Adrenal gland (tissue), 12 donors: ENCODE measurements around the gene TCF4. TPM values are rescaled to one million over a fixed set of nuclear protein-coding genes. Genes with fewer than 3 reads are reported as not detected.

Experiments
- DNase-seq, 7 donors: peaks; one replicate each; pipeline ENCODE4 v3.0.0-alpha.2; 2019 to 2020
- H3K27ac ChIP-seq, 5 donors: fragments of 200-600 bp; sonication (generic) in 4 of 5; 1 replicate in 3 of 5; 2 replicates in 2 of 5; pipeline versions ENCODE4 v1.5.1 to v1.8.0; 2016 to 2020; ENCODE audit warnings: mild to moderate bottlenecking in 1 of 5
- H3K27me3 ChIP-seq: fragments of 200-600 bp; 2 replicates; pipeline ENCODE4 v1.8.0; 2021
- H3K36me3 ChIP-seq, 2 donors: fragments of 200-600 bp; replicated peaks in 1 of 2; 1 replicate in 1 of 2; 2 replicates in 1 of 2; pipeline versions ENCODE4 v1.5.1 to v1.8.0; 2018 to 2022
- H3K4me1 ChIP-seq, 2 donors: fragments of 200-600 bp; replicated peaks in 1 of 2; 1 replicate in 1 of 2; 2 replicates in 1 of 2; pipeline versions ENCODE4 v1.5.1 to v1.8.0; 2018 to 2021
- H3K4me3 ChIP-seq, 4 donors: fragments of 200-600 bp; sonication (generic) in 3 of 4; one replicate each; pipeline ENCODE4 v1.5.1; 2016 to 2018
- H3K9me3 ChIP-seq, 3 donors: fragments of 200-600 bp; sonication (generic) in 1 of 3; replicated peaks in 1 of 3; 1 replicate in 2 of 3; 2 replicates in 1 of 3; pipeline versions ENCODE4 v1.5.1 to v1.8.0; 2016 to 2021
- POLR2A ChIP-seq, 2 donors: fragments of 450-650 bp; IDR thresholded peaks; one replicate each; pipeline ENCODE4 v1.6.1; 2017; ENCODE audit warnings: antibody characterized with exemption in 2 of 2, mild to moderate bottlenecking in 2 of 2, moderate library complexity in 1 of 2
- WGBS, 4 donors: extraction: QIAGEN DNeasy Blood & Tissue Kit in 2 of 4; methylation state at CpG; one replicate each; pipeline versions ENCODE4 v1.1.5 to v1.1.7; 2013 to 2017; 5-methylcytosine and 5-hydroxymethylcytosine counted together
- intact Hi-C, 2 donors: fragments of 100-400 bp; cut with DNase I; formaldehyde crosslinking; loops; one replicate each; pipeline versions ENCODE4 v1.14.1 to v1.15.0; 2022 to 2023
- polyA plus RNA-seq, 3 donors: library from polyadenylated mRNA; stranded (reverse); fragments of 200-250 nt in 2 of 3; fragments of 350-450 nt in 1 of 3; fragmentation: Illumina TruSeq in 1 of 3; extraction: RNeasy Lipid Tissue Mini Kit (QIAGEN cat#74804) in 1 of 3; gene quantifications; one replicate each; pipeline ENCODE4 v1.2.3, GENCODE V29; 2013 to 2014
- total RNA-seq, 9 donors: library from RNA; depleted of rRNA in 4 of 9; stranded (reverse); fragments of >200 nt in 4 of 9; fragments of 120-200 nt in 1 of 9; fragmentation: NEBNext Ultra II Directional in 1 of 9; extraction: Animal tissue kit (Norgen Biotek cat#: 25700) in 1 of 9; gene quantifications; one replicate each; pipeline versions ENCODE4 v1.1.0 to v1.2.4, GENCODE V29; 2013 to 2023
- TF ChIP-seq, protein P1 (sequence below), 6 experiments: fragments of 450-650 bp in 4 of 6; fragments of 200-600 bp in 2 of 6; sonication (generic) in 1 of 6; IDR thresholded peaks; 1 replicate in 5 of 6; 2 replicates in 1 of 6; pipeline versions ENCODE4 v1.5.1 to v1.8.0; 2016 to 2021; ENCODE audit warnings: antibody characterized with exemption in 6 of 6, mild to moderate bottlenecking in 2 of 6, moderate library complexity in 1 of 6
- donor health status: healthy with polysubstance abuse.
- donor health status: Bipolar disorder and iron deficiency.
- donor health status: DM: yes; HTN: yes; CAD: no.
- donor health status: DM: no; HTN: no; CAD: no.
- donor health status: DM: no; HTN: no; CAD: no.
- donor health status: DM: yes; HTN: yes; CAD: no.

TCF4 gene
- total and polyA plus RNA-seq, 12 donors = 21.9 to 196 (median 112) TPM

DNA sequence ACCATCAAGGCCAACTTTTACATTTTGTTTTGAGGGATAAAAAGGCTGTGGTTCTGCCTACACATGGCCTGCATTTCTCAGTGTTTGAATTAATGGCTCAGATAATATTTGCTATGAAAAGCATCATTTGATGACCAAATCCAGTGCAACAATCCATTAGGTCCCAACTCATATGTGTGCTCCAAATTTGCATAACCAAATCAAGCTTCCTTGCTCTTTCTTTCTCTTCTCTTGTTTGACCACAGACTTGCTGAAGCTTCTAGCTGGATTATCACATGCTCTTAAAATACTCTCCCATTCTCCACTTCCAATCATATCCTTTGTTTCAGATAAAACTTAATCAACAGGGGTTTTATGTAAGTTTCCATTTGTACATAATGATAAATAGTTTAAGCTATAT is 147.0 kb downstream of the TCF4 start:
- TF ChIP-seq, protein P1, sequence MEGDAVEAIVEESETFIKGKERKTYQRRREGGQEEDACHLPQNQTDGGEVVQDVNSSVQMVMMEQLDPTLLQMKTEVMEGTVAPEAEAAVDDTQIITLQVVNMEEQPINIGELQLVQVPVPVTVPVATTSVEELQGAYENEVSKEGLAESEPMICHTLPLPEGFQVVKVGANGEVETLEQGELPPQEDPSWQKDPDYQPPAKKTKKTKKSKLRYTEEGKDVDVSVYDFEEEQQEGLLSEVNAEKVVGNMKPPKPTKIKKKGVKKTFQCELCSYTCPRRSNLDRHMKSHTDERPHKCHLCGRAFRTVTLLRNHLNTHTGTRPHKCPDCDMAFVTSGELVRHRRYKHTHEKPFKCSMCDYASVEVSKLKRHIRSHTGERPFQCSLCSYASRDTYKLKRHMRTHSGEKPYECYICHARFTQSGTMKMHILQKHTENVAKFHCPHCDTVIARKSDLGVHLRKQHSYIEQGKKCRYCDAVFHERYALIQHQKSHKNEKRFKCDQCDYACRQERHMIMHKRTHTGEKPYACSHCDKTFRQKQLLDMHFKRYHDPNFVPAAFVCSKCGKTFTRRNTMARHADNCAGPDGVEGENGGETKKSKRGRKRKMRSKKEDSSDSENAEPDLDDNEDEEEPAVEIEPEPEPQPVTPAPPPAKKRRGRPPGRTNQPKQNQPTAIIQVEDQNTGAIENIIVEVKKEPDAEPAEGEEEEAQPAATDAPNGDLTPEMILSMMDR (IDR thresholded peaks at IDR 0.05) = no peak
- no peak for TF ChIP-seq POLR2A (IDR thresholded peaks at IDR 0.05)
- Histone ChIP-seq H3K4me1 (no peaks in the 10 kb centered on the region), H3K9me3 (no peaks in the 10 kb centered on the region), H3K36me3 (no peaks in the 10 kb centered on the region), H3K27me3 (no peaks in the 10 kb centered on the region), H3K27ac (no peak overlapping the region), H3K4me3 (no peak overlapping the region)
- intact Hi-C loops = no loop called here
- DNase-seq = no peak

DNA sequence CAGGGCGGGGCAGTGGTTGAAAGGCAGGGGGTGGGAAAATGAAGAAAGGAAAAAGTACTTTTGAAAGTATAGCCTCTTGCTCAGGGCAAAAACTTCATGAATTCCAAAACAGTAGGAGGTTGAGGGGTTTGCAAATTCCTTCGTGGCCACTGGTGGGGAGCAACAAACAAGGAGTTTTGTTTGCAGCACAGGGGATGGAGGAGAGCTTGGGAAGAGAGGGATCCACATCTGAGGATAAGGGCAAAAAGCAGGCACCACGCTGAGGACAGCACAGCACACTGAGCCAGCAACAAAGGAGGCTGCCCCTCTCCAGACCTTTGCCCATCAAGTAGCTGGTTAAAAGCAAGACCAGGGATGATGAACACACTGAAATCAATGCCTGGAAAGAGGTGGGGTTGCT is 148.9 kb downstream of the TCF4 start:
- TF ChIP-seq, protein P1 (IDR thresholded peaks at IDR 0.05) = no peak
- no peak for TF ChIP-seq POLR2A (IDR thresholded peaks at IDR 0.05)
- no peak for DNase-seq
- Histone ChIP-seq H3K27ac (no peak overlapping the region), H3K27me3 (no peaks in the 10 kb centered on the region), H3K36me3 (no peaks in the 10 kb centered on the region), H3K9me3 (no peaks in the 10 kb centered on the region), H3K4me1 (no peaks in the 10 kb centered on the region), H3K4me3 (no peak overlapping the region)
- WGBS, 4 donors = 89 to 98% (median 94%) methylated on average over 3 of the region's 3 CpGs
- intact Hi-C loops = no loop called here

DNA sequence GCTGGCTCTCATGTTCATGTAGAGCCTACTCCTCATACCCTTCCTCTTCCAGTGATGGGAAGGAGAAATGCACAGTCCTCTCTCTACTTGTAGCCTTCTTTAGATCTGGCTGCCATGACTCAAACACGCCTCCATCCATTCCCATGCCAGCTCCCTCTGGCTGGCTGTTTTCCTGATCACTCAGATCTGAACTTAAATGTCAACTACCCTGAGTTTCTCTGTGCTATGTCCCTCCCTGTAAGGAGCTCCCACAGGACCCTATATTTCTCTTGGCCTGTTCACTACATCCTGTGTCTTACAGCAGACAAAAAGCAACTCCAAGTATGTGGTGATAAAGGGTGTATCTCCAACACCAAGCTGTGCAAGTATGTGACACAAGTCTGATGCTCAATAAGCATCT is 152.4 kb downstream of the TCF4 start:
- whole genome bisulfite sequencing, 4 donors = 92 to 100% (median 94%) methylated on average over 1 of the region's 1 CpG
- TF ChIP-seq POLR2A (IDR thresholded peaks at IDR 0.05) = no peak
- TF ChIP-seq, protein P1 (IDR thresholded peaks at IDR 0.05) = no peak
- H3K9me3 ChIP-seq = no peaks in the 10 kb centered on the region
- no peaks in the 10 kb centered on the region for H3K27me3 ChIP-seq
- intact Hi-C loops = no loop called here
- H3K27ac ChIP-seq = no peak overlapping the region
- no peak for DNase-seq
- H3K4me3 ChIP-seq = no peak overlapping the region
- H3K4me1 ChIP-seq = peaks cover 0 to under 1% of the 10 kb centered on the region in 2 donors
- no peaks in the 10 kb centered on the region for H3K36me3 ChIP-seq

DNA sequence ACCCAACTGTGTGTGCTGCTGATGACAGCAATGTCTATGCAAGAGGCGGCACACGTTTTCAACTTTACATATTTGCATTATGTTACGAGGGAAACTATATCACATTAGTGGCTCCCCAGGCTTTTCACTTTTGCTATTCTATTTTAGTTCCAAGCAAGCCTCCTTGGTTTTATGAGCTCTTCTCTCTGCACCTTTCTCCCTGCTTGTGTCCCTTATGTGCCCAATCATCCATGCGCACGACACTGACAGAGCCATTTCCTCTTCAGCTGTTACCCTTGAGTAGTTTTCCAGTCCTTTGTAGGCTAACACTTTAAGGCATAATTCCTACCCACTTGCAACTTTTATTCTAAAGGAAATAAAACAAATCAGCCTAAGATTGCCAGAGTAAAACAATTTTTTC is 154.3 kb downstream of the TCF4 start:
- H3K4me1 ChIP-seq = peaks cover 0 to 7% of the 10 kb centered on the region in 2 donors

More for the DNA sequence above, 154.3 kb downstream of the TCF4 start:
- Histone ChIP-seq H3K27me3 (no peaks in the 10 kb centered on the region), H3K27ac (no peak overlapping the region), H3K36me3 (no peaks in the 10 kb centered on the region), H3K9me3 (no peaks in the 10 kb centered on the region), H3K4me3 (no peak overlapping the region)
- 89 to 95% (median 94%) methylated on average over 5 of the region's 5 CpGs for WGBS, 4 donors
- TF ChIP-seq POLR2A (IDR thresholded peaks at IDR 0.05) = no peak
- TF ChIP-seq, protein P1 (IDR thresholded peaks at IDR 0.05) = no peak
- intact Hi-C loops = no loop called here
- no peak for DNase-seq
